Peyer's patch (tissue), 4 donors: ENCODE data around the gene DGCR2.

ENCODE experiments used
- CTCF ChIP-seq, 6 experiments: fragments of 450-650 bp in 4 of 6; fragments of 200-600 bp in 2 of 6; sonication (generic) in 1 of 6; IDR thresholded peaks; one replicate each; pipeline ENCODE4 v1.5.1; 2017 to 2019; ENCODE audit warnings: antibody characterized with exemption in 6 of 6, mild to moderate bottlenecking in 3 of 6, moderate library complexity in 1 of 6
- POLR2A ChIP-seq, 2 donors: fragments of 450-650 bp; IDR thresholded peaks; one replicate each; pipeline ENCODE4 v1.5.1; 2017; ENCODE audit warnings: antibody characterized with exemption in 2 of 2, mild to moderate bottlenecking in 2 of 2, moderate library complexity in 2 of 2

- TF ChIP-seq CTCF (IDR thresholded peaks at IDR 0.05) (no peak), POLR2A (IDR thresholded peaks at IDR 0.05) (no peak)
These were observed 61.7 kb downstream of the DGCR2 start for GRCh38 chr22:19060356-19061009.
